GM12801 (cell line): ENCODE measurements around the gene NEUROD4.

ENCODE experiments used
- TF ChIP-seq, protein P1 (sequence below): IDR thresholded peaks from one replicate; pipeline ENCODE4 v1.5.1; 2011; ENCODE audit warnings: control low read depth; ENCODE audit not compliant: insufficient read length; ENCODE audit errors: extremely low read depth

The NEUROD4 gene

DNA sequence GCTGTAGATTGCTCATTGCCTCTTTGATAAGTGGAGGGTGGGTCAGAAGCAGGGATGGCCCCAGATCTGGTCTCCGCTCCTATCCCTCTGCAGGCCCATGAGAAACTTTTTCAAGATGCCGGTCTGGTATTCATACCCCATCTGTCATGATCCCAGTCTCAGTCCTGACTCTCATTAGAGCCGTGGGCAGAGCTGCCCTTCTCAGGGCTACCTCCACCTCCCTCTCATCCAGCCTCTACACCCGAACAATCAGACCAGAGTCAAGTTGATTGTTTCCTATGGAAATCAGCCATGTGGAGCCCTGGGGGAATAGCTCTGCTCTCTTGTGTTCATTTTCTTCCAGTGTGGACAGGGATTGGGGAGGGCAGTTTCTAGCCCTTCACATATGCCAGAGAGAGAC is 45.8 kb downstream of the NEUROD4 start:
- TF ChIP-seq, protein P1, sequence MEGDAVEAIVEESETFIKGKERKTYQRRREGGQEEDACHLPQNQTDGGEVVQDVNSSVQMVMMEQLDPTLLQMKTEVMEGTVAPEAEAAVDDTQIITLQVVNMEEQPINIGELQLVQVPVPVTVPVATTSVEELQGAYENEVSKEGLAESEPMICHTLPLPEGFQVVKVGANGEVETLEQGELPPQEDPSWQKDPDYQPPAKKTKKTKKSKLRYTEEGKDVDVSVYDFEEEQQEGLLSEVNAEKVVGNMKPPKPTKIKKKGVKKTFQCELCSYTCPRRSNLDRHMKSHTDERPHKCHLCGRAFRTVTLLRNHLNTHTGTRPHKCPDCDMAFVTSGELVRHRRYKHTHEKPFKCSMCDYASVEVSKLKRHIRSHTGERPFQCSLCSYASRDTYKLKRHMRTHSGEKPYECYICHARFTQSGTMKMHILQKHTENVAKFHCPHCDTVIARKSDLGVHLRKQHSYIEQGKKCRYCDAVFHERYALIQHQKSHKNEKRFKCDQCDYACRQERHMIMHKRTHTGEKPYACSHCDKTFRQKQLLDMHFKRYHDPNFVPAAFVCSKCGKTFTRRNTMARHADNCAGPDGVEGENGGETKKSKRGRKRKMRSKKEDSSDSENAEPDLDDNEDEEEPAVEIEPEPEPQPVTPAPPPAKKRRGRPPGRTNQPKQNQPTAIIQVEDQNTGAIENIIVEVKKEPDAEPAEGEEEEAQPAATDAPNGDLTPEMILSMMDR = no peak

DNA sequence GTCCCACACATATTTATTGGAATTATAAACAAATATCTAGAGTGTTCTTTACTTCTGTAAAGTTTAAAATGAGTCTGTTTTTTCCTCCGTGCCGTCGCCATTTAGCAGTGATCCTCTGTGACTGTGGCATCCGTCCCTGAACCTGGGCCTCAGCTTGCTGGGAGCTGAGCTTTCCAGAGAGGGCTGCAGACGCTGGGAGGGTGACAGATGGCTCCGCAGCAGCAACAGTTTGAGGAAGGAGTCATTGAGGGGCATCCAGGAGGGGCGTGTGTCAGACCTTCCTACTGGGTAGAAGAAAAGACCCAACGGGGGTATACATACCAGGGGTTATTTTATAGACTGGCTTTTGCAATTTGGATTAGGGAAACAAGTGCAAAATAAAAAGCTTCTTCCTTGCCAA is 47.9 kb downstream of the NEUROD4 start:
- TF ChIP-seq, protein P1 = no peak

DNA sequence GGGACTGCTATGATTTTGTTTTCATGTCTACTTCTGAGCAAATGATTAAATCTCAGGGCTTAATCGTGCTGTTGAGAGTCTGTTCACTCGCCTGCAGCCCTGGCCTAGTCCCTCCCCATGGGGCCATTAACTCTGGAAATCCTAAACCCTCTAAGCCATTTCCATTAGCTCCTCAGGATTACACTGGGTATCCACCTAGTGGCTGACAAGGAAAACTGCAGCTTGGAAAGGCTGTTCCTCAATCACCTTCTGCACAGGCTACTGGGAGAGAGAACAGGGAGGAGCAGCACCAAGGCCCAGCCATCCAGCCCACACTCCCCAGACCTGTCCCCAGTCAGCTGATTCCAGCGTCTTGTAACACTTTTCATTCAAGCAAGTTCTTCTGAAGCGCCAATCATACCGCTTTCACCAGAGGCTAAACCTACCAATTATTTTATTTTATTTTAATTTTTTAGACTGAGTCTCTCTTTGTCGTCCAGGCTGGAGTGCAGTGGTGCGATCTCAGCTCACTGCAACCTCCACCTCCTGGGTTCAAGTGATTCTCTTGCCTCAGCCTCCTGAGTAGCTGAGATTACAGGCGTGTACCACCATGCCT is 48.7 kb downstream of the NEUROD4 start:
- TF ChIP-seq, protein P1 = no peak

DNA sequence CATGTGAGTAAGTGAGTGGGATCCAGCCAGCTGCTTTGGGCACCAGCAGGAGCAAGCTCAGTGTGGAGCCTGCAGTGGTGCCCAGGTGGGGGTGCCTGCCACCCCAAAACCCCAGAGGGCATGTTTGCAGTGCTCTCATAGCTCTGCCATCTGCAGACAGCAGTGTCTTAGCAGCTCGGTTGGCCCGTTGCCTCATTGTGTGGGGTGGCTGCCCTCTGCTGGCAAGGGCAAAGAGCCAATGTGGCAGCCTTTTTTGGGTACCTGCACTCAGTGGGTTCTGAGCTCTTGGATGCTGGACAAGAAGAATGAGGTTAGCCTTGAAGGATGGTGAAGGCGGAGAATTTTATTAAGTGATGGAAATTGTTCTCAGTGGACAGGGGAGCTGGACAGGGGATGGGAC is 52.3 kb downstream of the NEUROD4 start:
- TF ChIP-seq, protein P1 = no peak

DNA sequence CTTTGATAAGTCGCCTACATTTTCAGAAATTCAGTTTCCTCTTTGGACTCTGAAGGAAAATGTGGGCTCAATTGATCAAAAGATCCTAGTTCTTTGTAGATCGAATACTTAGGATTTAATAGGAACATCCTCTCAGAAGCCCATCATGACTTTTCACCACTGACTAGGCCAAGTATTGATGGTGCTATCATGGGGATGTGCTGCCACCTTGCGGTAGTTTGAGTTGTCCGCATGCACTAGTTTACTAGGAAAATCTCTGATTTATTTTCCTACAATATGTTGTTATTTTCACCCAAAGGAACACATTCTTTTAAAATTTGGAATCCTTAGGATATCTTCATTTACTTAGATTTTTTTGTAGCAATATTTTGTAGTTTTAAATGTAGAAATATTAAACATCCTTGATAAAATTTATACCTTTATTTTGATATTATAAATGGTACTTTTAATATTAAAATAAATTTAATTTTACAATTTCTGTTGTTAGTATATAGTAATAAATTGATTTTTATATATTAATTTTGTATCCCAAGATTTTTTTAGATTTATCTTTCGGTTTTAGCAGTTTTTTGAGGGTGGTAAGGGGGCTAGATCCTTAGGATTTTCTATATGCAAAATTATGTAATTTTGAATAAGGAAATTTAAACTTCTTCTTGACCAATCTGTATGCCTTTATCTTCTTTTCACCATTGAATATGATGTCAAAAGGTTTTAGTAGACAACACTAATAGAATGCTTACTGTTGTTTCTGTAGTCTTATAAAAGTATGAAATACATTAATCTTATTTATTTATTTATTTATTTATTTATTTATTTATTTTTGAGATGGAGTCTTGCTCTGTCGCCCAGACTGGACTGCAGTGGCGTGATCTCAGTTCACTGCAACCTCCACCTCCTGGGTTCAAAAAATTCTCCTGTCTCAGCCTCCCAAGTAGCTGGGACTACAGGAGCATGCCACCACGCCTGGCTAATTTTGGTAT is 53.6 kb downstream of the NEUROD4 start:
- TF ChIP-seq, protein P1 = peak; percentile 89

DNA sequence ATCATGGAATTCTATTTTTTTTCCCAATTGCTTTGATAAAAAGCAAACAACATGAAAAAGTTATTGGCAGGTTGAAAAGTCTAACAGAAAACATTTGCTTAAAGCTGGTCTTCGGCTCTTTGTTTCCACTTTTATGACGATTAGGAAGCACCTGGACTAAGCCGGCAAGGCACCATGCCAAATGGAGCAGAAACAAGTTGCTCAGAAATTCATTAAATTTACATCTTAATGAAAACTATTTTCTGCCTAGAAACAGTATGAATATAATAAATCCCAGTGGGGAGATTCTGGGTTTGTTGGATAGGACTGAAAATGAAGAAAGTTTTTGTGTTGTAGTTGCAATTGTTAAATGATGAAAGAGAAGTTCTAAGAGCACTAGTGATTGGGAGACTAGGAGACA is 55.0 kb downstream of the NEUROD4 start:
- TF ChIP-seq, protein P1 = no peak
